Fibroblast of lung (primary cell): ENCODE measurements around the gene C2CD4B. TPM values are rescaled to one million over a fixed set of nuclear protein-coding genes. Genes with fewer than 3 reads are reported as not detected.

Source experiments
- DNase-seq, 2 donors: peaks; one replicate each; pipeline versions ENCODE4 v3.0.0 to v3.0.0-alpha.2; 2010; ENCODE audit warnings: low read depth in 2 of 2
- H2AFZ ChIP-seq: 2 replicates; pipeline ENCODE4 v1.5.1; 2012; ENCODE audit warnings: low read length, control low read depth, inconsistent platforms
- H3K27ac ChIP-seq: 2 replicates; pipeline ENCODE4 v1.5.1; 2011; ENCODE audit warnings: low read length, control low read depth; ENCODE audit not compliant: insufficient read depth
- H3K27me3 ChIP-seq: 2 replicates; pipeline ENCODE4 v1.5.1; 2011; ENCODE audit warnings: mild to moderate bottlenecking, low read length; ENCODE audit not compliant: control insufficient read depth, insufficient read depth
- H3K36me3 ChIP-seq: 2 replicates; pipeline ENCODE4 v1.5.1; 2011; ENCODE audit warnings: low read length; ENCODE audit not compliant: control insufficient read depth, insufficient read depth
- H3K4me1 ChIP-seq: 2 replicates; pipeline ENCODE4 v1.5.1; 2011; ENCODE audit warnings: low read length; ENCODE audit not compliant: control insufficient read depth, insufficient read depth; ENCODE audit errors: extremely low read depth
- H3K4me2 ChIP-seq: 2 replicates; pipeline ENCODE4 v1.5.1; 2011; ENCODE audit warnings: low read length, control low read depth; ENCODE audit not compliant: insufficient read depth; ENCODE audit errors: extremely low read depth
- H3K4me3 ChIP-seq, 4 experiments: fragments of 200-600 bp in 1 of 4; sonication (generic) in 1 of 4; replicated peaks in 1 of 4; 2 replicates each; pipeline ENCODE4 v1.5.1; 2011 to 2016; ENCODE audit warnings: low read length in 4 of 4, low read depth in 3 of 4, mild to moderate bottlenecking in 3 of 4, control low read depth in 2 of 4, inconsistent platforms in 1 of 4, mixed read lengths in 1 of 4; ENCODE audit not compliant: insufficient read depth in 1 of 4; ENCODE audit errors: control extremely low read depth in 1 of 4
- H3K79me2 ChIP-seq: 2 replicates; pipeline ENCODE4 v1.5.1; 2012; ENCODE audit warnings: mild to moderate bottlenecking, low read length, inconsistent platforms; ENCODE audit not compliant: control insufficient read depth, insufficient read depth
- H3K9ac ChIP-seq: 2 replicates; pipeline ENCODE4 v1.5.1; 2011; ENCODE audit warnings: mild to moderate bottlenecking, low read length, control low read depth; ENCODE audit not compliant: insufficient read depth
- H3K9me3 ChIP-seq: 2 replicates; pipeline ENCODE4 v1.5.1; 2012; ENCODE audit warnings: low read depth, low read length; ENCODE audit not compliant: control insufficient read depth, insufficient read depth
- H4K20me1 ChIP-seq: 2 replicates; pipeline ENCODE4 v1.5.1; 2011; ENCODE audit warnings: low read length; ENCODE audit not compliant: control insufficient read depth, insufficient read depth; ENCODE audit errors: extremely low read depth
- CTCF ChIP-seq, 2 donors: IDR thresholded peaks in 1 of 2; conservative IDR thresholded peaks in 1 of 2; 1 replicate in 1 of 2; 2 replicates in 1 of 2; pipeline ENCODE4 v1.5.1; 2011 to 2012; ENCODE audit warnings: low read length in 2 of 2, control low read depth in 1 of 2, inconsistent platforms in 1 of 2, low read depth in 1 of 2, mild to moderate bottlenecking in 1 of 2
- EZH2 ChIP-seq: IDR thresholded peaks from 2 replicates; pipeline ENCODE4 v1.5.1; 2012; ENCODE audit warnings: low read length, control low read depth, mild to moderate bottlenecking; ENCODE audit errors: missing control alignments
- polyA plus RNA-seq, 2 donors: library from polyadenylated mRNA; depleted of rRNA in 1 of 2; stranded (reverse) in 1 of 2; unstranded in 1 of 2; fragments of >200 nt; gene quantifications; 2 replicates each; pipeline ENCODE4 v1.2.1, GENCODE V29; 2011 to 2012; ENCODE audit warnings: missing spikeins in 1 of 2
- total RNA-seq: library from RNA; depleted of rRNA; stranded (reverse); fragments of >200 nt; gene quantifications from 2 replicates; pipeline ENCODE4 v1.2.1, GENCODE V29; 2014

Gene C2CD4B
- total and polyA plus RNA-seq, 2 donors (not counting 1 experiment from before 2014, with no cell fraction given): not detected

- no peaks in the 10 kb centered on the region for H3K36me3 ChIP-seq
- no peak overlapping the region for H2AFZ ChIP-seq
- no peaks in the 10 kb centered on the region for H4K20me1 ChIP-seq
- H3K27me3 ChIP-seq: no peaks in the 10 kb centered on the region
- H3K9ac ChIP-seq: no peak overlapping the region
- H3K4me2 ChIP-seq: no peak overlapping the region
- H3K4me3 ChIP-seq: no peak overlapping the region
- H3K27ac ChIP-seq: no peak overlapping the region
- H3K79me2 ChIP-seq: no peaks in the 10 kb centered on the region
- no peak for DNase-seq
- H3K9me3 ChIP-seq: no peaks in the 10 kb centered on the region
- H3K4me1 ChIP-seq: no peaks in the 10 kb centered on the region
- TF ChIP-seq CTCF (conservative IDR thresholded peaks at IDR 0.05 in 1 of 2, IDR thresholded peaks at IDR 0.05 in 1 of 2; ENCODE audit: low read depth in 1 of 2, low read length in 2 of 2) (no peak), EZH2 (no peak)
Observed at GRCh38 chr15:62209821-62210220, 44.7 kb upstream of the C2CD4B start.

- Histone ChIP-seq H3K79me2 (no peaks in the 10 kb centered on the region), H3K4me2 (no peak overlapping the region), H3K27ac (no peak overlapping the region), H3K36me3 (no peaks in the 10 kb centered on the region), H3K4me3 (no peak overlapping the region), H3K4me1 (no peaks in the 10 kb centered on the region), H2AFZ (no peak overlapping the region), H3K9ac (no peak overlapping the region), H4K20me1 (no peaks in the 10 kb centered on the region), H3K27me3 (no peaks in the 10 kb centered on the region), H3K9me3 (no peaks in the 10 kb centered on the region)
- TF ChIP-seq EZH2: no peak
- no peak for TF ChIP-seq CTCF (conservative IDR thresholded peaks at IDR 0.05 in 1 of 2, IDR thresholded peaks at IDR 0.05 in 1 of 2; ENCODE audit: low read depth in 1 of 2, low read length in 2 of 2)
- no peak for DNase-seq
Observed at GRCh38 chr15:62209322-62209721, 44.2 kb upstream of the C2CD4B start.

- Histone ChIP-seq H3K4me3 (no peak overlapping the region), H3K36me3 (no peaks in the 10 kb centered on the region), H2AFZ (no peak overlapping the region), H4K20me1 (no peaks in the 10 kb centered on the region), H3K9ac (no peak overlapping the region), H3K9me3 (no peaks in the 10 kb centered on the region), H3K4me1 (no peaks in the 10 kb centered on the region), H3K27ac (no peak overlapping the region), H3K4me2 (no peak overlapping the region), H3K27me3 (no peaks in the 10 kb centered on the region), H3K79me2 (no peaks in the 10 kb centered on the region)
- DNase-seq: no peak
- TF ChIP-seq EZH2 (no peak), CTCF (conservative IDR thresholded peaks at IDR 0.05 in 1 of 2, IDR thresholded peaks at IDR 0.05 in 1 of 2; ENCODE audit: low read depth in 1 of 2, low read length in 2 of 2) (no peak)
Observed at GRCh38 chr15:62208884-62209283, 43.8 kb upstream of the C2CD4B start.
